ENCODE results near the gene KAZN.
A peak's percentile ranks its signal among the peaks of the same experiment; 100 is the strongest.

The KAZN gene

GRCh38 chr1:14666373-14666772 is 67.9 kb downstream of the KAZN start:
- Mint-ChIP-seq H3K27ac (no peak overlapping the region), H3K27me3 (ENCODE audit: low read depth, poor library complexity) (peaks cover 7% of the 10 kb centered on the region), H3K36me3 (ENCODE audit: low read depth) (peaks cover 31% of the 10 kb centered on the region), H3K4me3 (no peak overlapping the region), H3K4me1 (peaks cover 8% of the 10 kb centered on the region), H3K9me3 (peaks cover 5% of the 10 kb centered on the region)
- no peak for TF ChIP-seq CTCF (IDR thresholded peaks at IDR 0.05)
- DNase-seq: no peak

GRCh38 chr1:14666962-14667650 is 68.6 kb downstream of the KAZN start:
- TF ChIP-seq CTCF (IDR thresholded peaks at IDR 0.05): no peak
- H3K9me3 Mint-ChIP-seq: peaks cover 5% of the 10 kb centered on the region
- peaks cover 15% of the 10 kb centered on the region for H3K4me1 Mint-ChIP-seq
- H3K27ac Mint-ChIP-seq: no peak overlapping the region
- peaks cover 31% of the 10 kb centered on the region for H3K36me3 Mint-ChIP-seq (ENCODE audit: low read depth)
- DNase-seq: no peak
- H3K27me3 Mint-ChIP-seq (ENCODE audit: low read depth, poor library complexity): peaks cover 7% of the 10 kb centered on the region
- H3K4me3 Mint-ChIP-seq: no peak overlapping the region

- no peak for DNase-seq
- H3K4me3 Mint-ChIP-seq: no peak overlapping the region
- H3K27ac Mint-ChIP-seq: peak overlapping the region; percentile 29
- peaks cover 20% of the 10 kb centered on the region for H3K4me1 Mint-ChIP-seq
- peaks cover 31% of the 10 kb centered on the region for H3K36me3 Mint-ChIP-seq (ENCODE audit: low read depth)
- H3K9me3 Mint-ChIP-seq: peaks cover 5% of the 10 kb centered on the region
- TF ChIP-seq CTCF (IDR thresholded peaks at IDR 0.05): no peak
- peaks cover 7% of the 10 kb centered on the region for H3K27me3 Mint-ChIP-seq (ENCODE audit: low read depth, poor library complexity)
These were observed 69.1 kb downstream of the KAZN start for GRCh38 chr1:14667651-14667984.

- H3K4me3 Mint-ChIP-seq: no peak overlapping the region
- peaks cover 34% of the 10 kb centered on the region for H3K36me3 Mint-ChIP-seq (ENCODE audit: low read depth)
- peaks cover 7% of the 10 kb centered on the region for H3K27me3 Mint-ChIP-seq (ENCODE audit: low read depth, poor library complexity)
- no peak for DNase-seq
- peaks cover 7% of the 10 kb centered on the region for H3K9me3 Mint-ChIP-seq
- peak overlapping the region; percentile 80 for H3K27ac Mint-ChIP-seq
- no peak for TF ChIP-seq CTCF (IDR thresholded peaks at IDR 0.05)
- H3K4me1 Mint-ChIP-seq: peaks cover 21% of the 10 kb centered on the region
These were observed 70.1 kb downstream of the KAZN start for GRCh38 chr1:14668538-14668937.

GRCh38 chr1:14672005-14672404 is 73.5 kb downstream of the KAZN start:
- no peak for DNase-seq
- H3K9me3 Mint-ChIP-seq: peaks cover 22% of the 10 kb centered on the region
- H3K4me1 Mint-ChIP-seq: peaks cover 25% of the 10 kb centered on the region
- H3K27me3 Mint-ChIP-seq (ENCODE audit: low read depth, poor library complexity): peaks cover 4% of the 10 kb centered on the region
- no peak overlapping the region for H3K4me3 Mint-ChIP-seq
- no peak for TF ChIP-seq CTCF (IDR thresholded peaks at IDR 0.05)
- H3K27ac Mint-ChIP-seq: peak overlapping the region; percentile 93
- H3K36me3 Mint-ChIP-seq (ENCODE audit: low read depth): peaks cover 40% of the 10 kb centered on the region

GRCh38 chr1:14674030-14674429 is 75.5 kb downstream of the KAZN start:
- Mint-ChIP-seq H3K4me3 (no peak overlapping the region), H3K4me1 (peaks cover 37% of the 10 kb centered on the region), H3K27ac (no peak overlapping the region), H3K27me3 (ENCODE audit: low read depth, poor library complexity) (no peaks in the 10 kb centered on the region), H3K36me3 (ENCODE audit: low read depth) (peaks cover 39% of the 10 kb centered on the region), H3K9me3 (peaks cover 22% of the 10 kb centered on the region)
- no peak for DNase-seq
- no peak for TF ChIP-seq CTCF (IDR thresholded peaks at IDR 0.05)

Measured in nephron progenitor cell (in vitro differentiated cells).